Testis (tissue), 2 donors: ENCODE results near the gene C16orf92.

Source experiments
- CTCF ChIP-seq, 3 experiments: fragments of 450-650 bp in 2 of 3; fragments of 200-600 bp in 1 of 3; sonication (generic) in 1 of 3; IDR thresholded peaks; one replicate each; pipeline ENCODE4 v1.5.1; 2016 to 2019; ENCODE audit warnings: antibody characterized with exemption in 3 of 3, mild to moderate bottlenecking in 2 of 3, moderate library complexity in 1 of 3
- POLR2A ChIP-seq: fragments of 450-650 bp; IDR thresholded peaks from one replicate; pipeline ENCODE4 v1.6.1; 2017; ENCODE audit warnings: antibody characterized with exemption, mild to moderate bottlenecking, moderate library complexity

GRCh38 chr16:29983420-29984136 lies 39.4 kb upstream of the C16orf92 start:
- no peak for TF ChIP-seq CTCF (IDR thresholded peaks at IDR 0.05)
- no peak for TF ChIP-seq POLR2A
